Left lung (tissue), 10 donors: ENCODE results near the gene EPHA10. TPM values are rescaled to one million over a fixed set of nuclear protein-coding genes. Genes with fewer than 3 reads are reported as not detected.
"Not testable (repeated sequence)": the region's sequence is repeated elsewhere in the genome, so short reads cannot be mapped to it uniquely, and the experiment has no call there.

Source experiments
- ATAC-seq: fragments of 200-7000 bp; cut with Tn5 transposase; one replicate; pipeline ENCODE4 v1.9.1; 2020; ENCODE audit warnings: moderate library complexity
- DNase-seq, 4 donors: peaks; one replicate each; pipeline ENCODE4 v3.0.0-alpha.2; 2013 to 2020
- H3K27ac ChIP-seq, 2 donors: fragments of 200-600 bp; sonication (generic) in 1 of 2; one replicate each; pipeline versions ENCODE4 v1.5.0 to v1.8.0; 2020 to 2021
- H3K27me3 ChIP-seq, 2 donors: fragments of 200-600 bp; sonication (generic) in 1 of 2; one replicate each; pipeline versions ENCODE4 v1.5.0 to v1.8.0; 2020 to 2021
- H3K36me3 ChIP-seq, 2 donors: fragments of 200-600 bp; sonication (generic) in 1 of 2; one replicate each; pipeline versions ENCODE4 v1.5.0 to v1.8.0; 2020 to 2021
- H3K4me1 ChIP-seq, 2 donors: fragments of 200-600 bp; one replicate each; pipeline ENCODE4 v1.8.0; 2021
- H3K4me3 ChIP-seq, 2 donors: fragments of 200-600 bp; sonication (generic) in 1 of 2; one replicate each; pipeline versions ENCODE4 v1.5.0 to v1.8.0; 2020 to 2021; ENCODE audit warnings: mild to moderate bottlenecking in 1 of 2
- H3K9me3 ChIP-seq, 2 donors: fragments of 200-600 bp; sonication (generic) in 1 of 2; one replicate each; pipeline versions ENCODE4 v1.5.0 to v1.8.0; 2020 to 2021
- intact Hi-C, 2 donors: fragments of 100-400 bp; cut with DNase I; formaldehyde crosslinking; loops; one replicate each; pipeline versions ENCODE4 v1.11.2 to v1.14.2; 2022
- polyA plus RNA-seq, 6 donors: library from polyadenylated mRNA; unstranded; fragments of 120-200 nt; gene quantifications; one replicate each; pipeline ENCODE4 v1.2.1, GENCODE V29; 2013; ENCODE audit not compliant: insufficient read length in 6 of 6
- total RNA-seq, 2 donors: library from RNA; stranded (reverse); fragmentation: NEBNext Ultra II Directional; extraction: Animal tissue kit (Norgen Biotek cat#: 25700); gene quantifications; one replicate each; pipeline ENCODE4 v1.2.1, GENCODE V29; 2021
- TF ChIP-seq, protein P1 (sequence below), 2 donors: fragments of 200-600 bp; sonication (generic) in 1 of 2; IDR thresholded peaks; one replicate each; pipeline versions ENCODE4 v1.5.0 to v1.8.0; 2021; ENCODE audit warnings: antibody characterized with exemption in 2 of 2
- donor health status: DM: no; HTN: yes; CAD: no.
- donor health status: DM: no; HTN: no; CAD: no.

EPHA10 gene
- total and polyA plus RNA-seq, 8 donors: 0.13 to 3.2 (median 0.22) TPM

DNA sequence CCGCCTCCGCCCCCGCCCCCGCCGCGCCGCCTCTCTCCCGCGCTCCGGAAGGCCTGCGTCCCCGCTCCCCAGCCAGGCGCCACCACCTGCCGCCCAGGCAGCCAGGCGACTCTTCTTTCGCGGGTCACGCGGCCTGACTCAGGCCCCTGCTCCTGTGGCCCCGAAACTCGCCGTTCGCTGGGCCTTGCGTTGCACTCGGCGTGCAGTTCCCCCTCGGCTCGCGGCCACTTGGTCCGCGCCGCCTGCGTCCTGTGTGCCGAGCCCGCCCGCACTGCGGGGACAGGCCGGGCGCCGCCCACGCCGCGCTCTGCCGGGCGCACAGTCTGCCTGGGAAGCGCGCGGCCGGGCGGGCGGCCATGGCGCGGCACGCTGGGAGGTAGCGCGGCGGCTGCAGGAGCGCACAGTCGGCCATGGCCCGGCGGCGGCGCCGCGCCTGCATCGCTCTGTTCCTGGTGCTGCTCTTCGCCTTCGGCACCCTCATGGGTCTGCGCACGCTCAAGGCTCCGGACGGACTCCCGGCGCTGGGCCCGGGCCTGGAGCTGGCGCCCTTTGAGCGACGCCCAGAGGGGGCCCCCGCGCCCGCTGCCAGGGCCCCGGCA lies 29.0 kb upstream of the EPHA10 start, which contains the start of gene MANEAL:
MANEAL (plus strand) TSS at position 75 of the 599 bp plus-strand sequence; CDS start at position 411, 336 bp downstream.
- intact Hi-C loops: no loop called here
- DNase-seq (peak in 2 of 4 donors; percentile 40 to 83), ATAC-seq (peak; percentile 84)
- H3K36me3 ChIP-seq: peaks cover 0 to under 1% of the 10 kb centered on the region in 2 donors
- peak within 1 kb of the TSS; percentile 32 to 48 for H3K4me3 ChIP-seq
- no peak within 1 kb of the TSS for H3K27ac ChIP-seq
- H3K27me3 ChIP-seq: peaks cover 0 to 70% of the 10 kb centered on the region in 2 donors
- no peaks in the 10 kb centered on the region for H3K9me3 ChIP-seq
- peaks cover 8 to 17% of the 10 kb centered on the region in 2 donors for H3K4me1 ChIP-seq
- TF ChIP-seq, protein P1, sequence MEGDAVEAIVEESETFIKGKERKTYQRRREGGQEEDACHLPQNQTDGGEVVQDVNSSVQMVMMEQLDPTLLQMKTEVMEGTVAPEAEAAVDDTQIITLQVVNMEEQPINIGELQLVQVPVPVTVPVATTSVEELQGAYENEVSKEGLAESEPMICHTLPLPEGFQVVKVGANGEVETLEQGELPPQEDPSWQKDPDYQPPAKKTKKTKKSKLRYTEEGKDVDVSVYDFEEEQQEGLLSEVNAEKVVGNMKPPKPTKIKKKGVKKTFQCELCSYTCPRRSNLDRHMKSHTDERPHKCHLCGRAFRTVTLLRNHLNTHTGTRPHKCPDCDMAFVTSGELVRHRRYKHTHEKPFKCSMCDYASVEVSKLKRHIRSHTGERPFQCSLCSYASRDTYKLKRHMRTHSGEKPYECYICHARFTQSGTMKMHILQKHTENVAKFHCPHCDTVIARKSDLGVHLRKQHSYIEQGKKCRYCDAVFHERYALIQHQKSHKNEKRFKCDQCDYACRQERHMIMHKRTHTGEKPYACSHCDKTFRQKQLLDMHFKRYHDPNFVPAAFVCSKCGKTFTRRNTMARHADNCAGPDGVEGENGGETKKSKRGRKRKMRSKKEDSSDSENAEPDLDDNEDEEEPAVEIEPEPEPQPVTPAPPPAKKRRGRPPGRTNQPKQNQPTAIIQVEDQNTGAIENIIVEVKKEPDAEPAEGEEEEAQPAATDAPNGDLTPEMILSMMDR (IDR thresholded peaks at IDR 0.05): no peak

DNA sequence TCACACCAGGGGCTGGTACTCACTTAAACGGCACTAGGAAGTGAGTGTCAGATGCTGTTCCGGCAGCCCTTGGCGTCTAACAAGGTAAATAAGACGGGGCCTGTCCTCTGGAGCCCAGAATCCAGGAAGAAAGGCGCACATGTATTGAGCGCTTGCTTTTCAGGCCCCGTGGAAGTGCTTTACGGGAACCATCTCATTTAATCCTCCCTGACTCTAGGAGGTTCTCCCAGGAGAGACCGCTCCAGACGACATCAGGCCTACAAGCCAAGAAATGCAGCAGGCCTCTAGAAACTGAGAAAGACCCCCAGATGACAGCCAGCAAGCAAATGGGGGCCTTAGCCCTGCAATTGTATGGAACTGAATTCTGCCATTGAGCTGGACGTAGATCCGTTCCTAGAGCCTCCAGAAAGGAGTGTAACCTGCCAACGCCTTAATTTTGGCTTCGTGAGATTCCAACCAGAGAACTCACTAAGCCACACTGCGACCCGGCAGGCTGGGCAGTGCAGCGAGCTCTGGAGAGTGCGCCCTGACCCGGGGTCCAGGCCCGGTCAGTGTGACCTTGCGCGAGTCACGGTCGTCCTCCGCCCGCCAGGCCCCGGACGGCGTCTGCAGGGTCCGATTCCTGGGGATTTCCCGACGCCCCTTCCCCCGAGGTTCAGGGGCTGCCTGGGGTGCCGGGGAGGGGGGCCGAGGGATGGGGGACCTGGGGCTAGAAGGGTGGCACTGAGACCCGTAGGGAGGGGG lies 28.2 kb upstream of the EPHA10 start:
- Histone ChIP-seq H3K36me3 (no peaks in the 10 kb centered on the region), H3K27me3 (peaks cover 0 to 78% of the 10 kb centered on the region in 2 donors), H3K27ac (no peak overlapping the region), H3K4me3 (peak overlapping the region; percentile 32 to 48), H3K9me3 (no peaks in the 10 kb centered on the region), H3K4me1 (peaks cover 8 to 17% of the 10 kb centered on the region in 2 donors)
- intact Hi-C loops: no loop called here
- TF ChIP-seq, protein P1 (IDR thresholded peaks at IDR 0.05): no peak
- ATAC-seq (peak; percentile 5), DNase-seq (peak in 1 of 4 donors; percentile 69)

DNA sequence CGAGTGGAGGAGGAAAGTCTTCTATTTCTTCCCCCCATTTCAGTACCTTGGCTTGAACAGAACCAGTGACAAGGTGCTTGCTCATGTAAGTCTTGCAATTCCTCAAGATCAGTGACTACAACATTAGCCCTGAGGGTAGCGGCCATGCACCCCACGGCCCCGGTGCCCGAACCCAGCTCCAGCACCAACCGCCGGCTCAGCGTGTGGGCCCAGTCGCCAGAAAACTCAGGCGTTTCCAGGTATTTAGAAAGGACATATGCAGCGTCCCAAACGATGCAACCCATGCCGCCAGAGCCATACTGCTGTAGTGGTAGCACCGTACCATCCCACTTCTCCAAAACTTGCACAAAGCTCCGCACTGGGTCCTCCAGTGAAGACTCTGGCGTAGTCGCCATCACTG lies 17.6 kb upstream of the EPHA10 start:
- H3K4me1 ChIP-seq: no peaks in the 10 kb centered on the region
- H3K4me3 ChIP-seq: no peak overlapping the region
- no peaks in the 10 kb centered on the region for H3K9me3 ChIP-seq
- DNase-seq (no peak), ATAC-seq (no peak)
- intact Hi-C loops: no loop called here
- H3K27me3 ChIP-seq: peaks cover 0 to 48% of the 10 kb centered on the region in 2 donors
- H3K36me3 ChIP-seq: no peaks in the 10 kb centered on the region
- no peak overlapping the region for H3K27ac ChIP-seq
- TF ChIP-seq, protein P1 (IDR thresholded peaks at IDR 0.05): no peak

DNA sequence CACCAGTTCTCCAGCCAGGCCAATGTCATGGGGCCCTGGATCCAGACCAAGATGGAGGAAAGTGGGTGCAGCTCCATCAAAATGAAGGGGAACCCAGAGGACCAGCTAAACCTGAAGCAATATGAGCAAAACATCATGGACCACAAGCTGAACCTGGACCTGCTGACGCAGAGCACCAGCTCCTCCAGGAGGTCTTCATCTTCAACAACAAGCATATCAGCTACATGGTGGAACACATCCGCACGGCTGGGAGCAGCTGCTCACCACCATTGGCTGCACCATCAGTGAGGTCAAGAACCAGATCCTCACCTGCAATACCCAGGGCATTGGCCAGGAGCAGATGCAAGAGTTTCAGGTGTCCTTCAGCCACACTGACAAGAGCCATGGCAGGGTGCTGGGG lies 13.7 kb upstream of the EPHA10 start:
- H3K9me3 ChIP-seq: no peaks in the 10 kb centered on the region
- H3K36me3 ChIP-seq: no peaks in the 10 kb centered on the region
- no peak for ATAC-seq
- intact Hi-C loops: no loop called here
- H3K27ac ChIP-seq: no peak overlapping the region
- no peak for DNase-seq
- TF ChIP-seq, protein P1 (IDR thresholded peaks at IDR 0.05): no peak
- no peak overlapping the region for H3K4me3 ChIP-seq
- peaks cover 0 to 21% of the 10 kb centered on the region in 2 donors for H3K27me3 ChIP-seq
- H3K4me1 ChIP-seq: no peaks in the 10 kb centered on the region

DNA sequence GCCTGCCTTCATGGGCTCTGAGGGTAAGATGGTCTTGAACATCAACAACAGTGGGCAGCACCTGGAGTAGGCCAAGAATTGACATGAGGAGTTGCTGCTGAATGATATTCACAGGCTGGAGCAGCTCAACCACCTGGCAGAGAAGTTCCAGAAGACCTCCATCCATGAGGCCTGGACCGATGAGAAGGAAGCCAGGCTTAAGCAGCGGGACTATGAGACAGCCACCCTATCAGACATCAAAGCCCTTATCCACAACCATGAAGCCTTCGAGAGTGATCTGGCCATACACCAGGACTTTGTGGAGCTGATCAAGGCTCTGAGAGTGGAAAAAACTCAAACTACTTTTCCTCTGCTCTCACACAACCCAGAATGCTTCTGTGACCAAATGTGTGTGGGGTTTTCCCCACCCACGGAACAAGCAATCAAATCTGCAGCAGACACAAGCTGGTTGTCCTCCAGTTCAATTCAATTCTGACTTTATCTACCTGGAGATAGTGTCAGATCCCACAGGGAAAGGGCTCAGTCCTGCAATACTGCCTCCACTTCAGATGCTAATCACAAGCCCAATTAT lies 12.1 kb upstream of the EPHA10 start:
- Histone ChIP-seq H3K9me3 (no peaks in the 10 kb centered on the region), H3K4me3 (no peak overlapping the region), H3K4me1 (no peaks in the 10 kb centered on the region), H3K27ac (no peak overlapping the region), H3K36me3 (no peaks in the 10 kb centered on the region), H3K27me3 (peaks cover 0 to 7% of the 10 kb centered on the region in 2 donors)
- intact Hi-C loops: no loop called here
- no peak for DNase-seq
- no peak for ATAC-seq
- TF ChIP-seq, protein P1 (IDR thresholded peaks at IDR 0.05): no peak

DNA sequence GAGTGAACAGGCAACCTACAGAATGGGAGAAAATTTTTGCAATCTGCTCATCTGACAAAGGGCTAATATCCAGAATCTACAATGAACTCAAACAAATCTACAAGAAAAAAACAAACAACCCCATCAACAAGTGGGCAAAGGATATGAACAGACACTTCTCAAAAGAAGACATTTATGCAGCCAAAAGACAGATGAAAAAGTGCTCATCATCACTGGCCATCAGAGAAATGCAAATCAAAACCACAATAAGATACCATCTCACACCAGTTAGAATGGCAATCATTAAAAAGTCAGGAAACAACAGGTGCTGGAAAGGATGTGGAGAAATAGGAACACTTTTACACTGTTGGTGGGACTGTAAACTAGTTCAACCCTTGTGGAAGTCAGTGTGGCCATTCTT lies 6.5 kb upstream of the EPHA10 start:
- DNase-seq, intact Hi-C loops, H3K4me1 ChIP-seq, H3K27ac ChIP-seq, ATAC-seq, H3K36me3 ChIP-seq, H3K4me3 ChIP-seq, H3K9me3 ChIP-seq: not testable (repeated sequence)
- H3K27me3 ChIP-seq: peaks cover 3 to 49% of the 10 kb centered on the region in 2 donors
